Brain microvascular endothelial cell (primary cell): ENCODE data around the gene GOT1.

Experiments used
- DNase-seq: peaks from one replicate; pipeline ENCODE4 v3.0.0-alpha.2; 2020
- H3K27ac ChIP-seq: fragments of 250-450 bp; sonication (Bioruptor Pico); 2 replicates; pipeline ENCODE4 v1.5.1; 2020; ENCODE audit warnings: mild to moderate bottlenecking, moderate library complexity
- H3K27me3 ChIP-seq: fragments of 250-450 bp; sonication (Bioruptor Pico); replicated peaks from 2 replicates; pipeline ENCODE4 v1.5.1; 2020; ENCODE audit warnings: mild to moderate bottlenecking
- H3K36me3 ChIP-seq: fragments of 250-450 bp; sonication (Bioruptor Pico); replicated peaks from 2 replicates; pipeline ENCODE4 v1.5.1; 2020; ENCODE audit warnings: mild to moderate bottlenecking
- H3K4me3 ChIP-seq: 2 replicates; pipeline ENCODE4 v1.5.1; 2011; ENCODE audit warnings: low read depth, mild to moderate bottlenecking, control low read depth, low read length, moderate library complexity
- in situ Hi-C: cut with HindIII; loops from 2 replicates; pipeline ENCODE4 v1.10.0; 2017; ENCODE audit warnings: low sequenced_read_pairs, low pct_ligation_motif_present
- TF ChIP-seq, protein P1 (sequence below): IDR thresholded peaks from 2 replicates; pipeline ENCODE4 v1.5.1; 2011; ENCODE audit warnings: low read depth, mild to moderate bottlenecking, moderate library complexity, low read length, control low read depth, inconsistent platforms; ENCODE audit errors: missing control alignments

The GOT1 gene

DNA sequence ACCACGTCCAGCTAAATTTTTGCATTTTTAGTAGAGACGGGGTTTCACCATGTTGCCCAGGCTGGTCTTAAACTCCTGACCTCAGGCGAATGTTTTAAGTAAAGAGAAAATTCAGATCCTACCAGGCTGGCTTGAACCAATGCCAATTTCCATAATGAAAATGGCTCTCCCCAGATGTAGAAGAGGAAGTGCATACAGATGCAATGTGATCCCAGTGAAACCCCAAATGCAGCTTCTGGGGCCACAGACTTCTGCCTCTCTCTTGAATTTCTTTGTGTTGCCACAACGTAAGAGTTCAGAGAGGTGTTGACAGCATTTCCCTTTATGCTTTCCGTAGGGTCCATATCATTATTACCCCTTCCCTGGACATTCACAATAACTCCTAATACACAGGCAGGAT is 29.6 kb upstream of the GOT1 start:
- in situ Hi-C loops: no loop called here
- Histone ChIP-seq H3K27me3 (no peaks in the 10 kb centered on the region), H3K36me3 (no peaks in the 10 kb centered on the region), H3K4me3 (no peak overlapping the region), H3K27ac (no peak overlapping the region)
- TF ChIP-seq, protein P1, sequence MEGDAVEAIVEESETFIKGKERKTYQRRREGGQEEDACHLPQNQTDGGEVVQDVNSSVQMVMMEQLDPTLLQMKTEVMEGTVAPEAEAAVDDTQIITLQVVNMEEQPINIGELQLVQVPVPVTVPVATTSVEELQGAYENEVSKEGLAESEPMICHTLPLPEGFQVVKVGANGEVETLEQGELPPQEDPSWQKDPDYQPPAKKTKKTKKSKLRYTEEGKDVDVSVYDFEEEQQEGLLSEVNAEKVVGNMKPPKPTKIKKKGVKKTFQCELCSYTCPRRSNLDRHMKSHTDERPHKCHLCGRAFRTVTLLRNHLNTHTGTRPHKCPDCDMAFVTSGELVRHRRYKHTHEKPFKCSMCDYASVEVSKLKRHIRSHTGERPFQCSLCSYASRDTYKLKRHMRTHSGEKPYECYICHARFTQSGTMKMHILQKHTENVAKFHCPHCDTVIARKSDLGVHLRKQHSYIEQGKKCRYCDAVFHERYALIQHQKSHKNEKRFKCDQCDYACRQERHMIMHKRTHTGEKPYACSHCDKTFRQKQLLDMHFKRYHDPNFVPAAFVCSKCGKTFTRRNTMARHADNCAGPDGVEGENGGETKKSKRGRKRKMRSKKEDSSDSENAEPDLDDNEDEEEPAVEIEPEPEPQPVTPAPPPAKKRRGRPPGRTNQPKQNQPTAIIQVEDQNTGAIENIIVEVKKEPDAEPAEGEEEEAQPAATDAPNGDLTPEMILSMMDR: no peak
- DNase-seq: no peak

DNA sequence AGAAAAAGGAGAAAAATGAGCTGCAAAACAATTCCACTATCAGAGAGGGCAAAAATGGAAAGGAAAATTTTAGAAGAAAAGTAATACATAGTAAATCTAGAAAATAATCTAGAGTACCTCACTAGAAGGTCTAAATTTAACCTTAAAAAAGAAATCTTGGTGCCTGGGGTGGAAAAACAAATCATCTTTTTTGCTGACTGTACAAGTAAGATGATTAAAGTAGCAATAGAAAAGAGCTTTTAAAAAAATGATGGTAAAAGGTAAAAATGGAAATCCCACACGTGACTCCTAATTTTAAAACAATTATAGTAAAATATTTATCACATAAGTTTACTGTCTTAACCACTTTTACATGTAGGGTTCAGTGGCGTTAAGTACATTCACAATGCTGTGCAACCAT is 28.8 kb upstream of the GOT1 start:
- no peaks in the 10 kb centered on the region for H3K27me3 ChIP-seq
- TF ChIP-seq, protein P1: no peak
- no peaks in the 10 kb centered on the region for H3K36me3 ChIP-seq
- no peak for DNase-seq
- in situ Hi-C loops: no loop called here
- no peak overlapping the region for H3K4me3 ChIP-seq
- no peak overlapping the region for H3K27ac ChIP-seq

DNA sequence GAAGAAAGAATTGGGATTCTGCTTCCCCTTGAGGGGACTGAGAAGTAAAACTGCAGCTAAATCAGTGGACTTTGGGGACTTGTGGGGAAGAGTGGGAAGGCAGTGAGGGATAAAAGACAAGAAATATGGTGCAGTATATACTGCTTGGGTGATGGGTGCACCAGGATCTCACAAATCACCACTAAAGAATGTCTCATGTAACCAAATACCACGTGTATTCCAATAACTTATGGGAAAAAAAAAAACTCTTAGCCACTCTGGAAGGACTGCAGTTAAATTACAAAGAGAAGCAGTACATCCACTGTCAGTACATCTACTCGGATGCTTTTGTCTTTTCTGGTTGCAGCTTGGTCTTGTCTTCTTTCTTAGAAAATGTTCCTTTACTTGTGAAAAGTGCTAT is 27.4 kb upstream of the GOT1 start:
- Histone ChIP-seq H3K27me3 (peaks cover 8% of the 10 kb centered on the region), H3K4me3 (no peak overlapping the region), H3K27ac (no peak overlapping the region), H3K36me3 (no peaks in the 10 kb centered on the region)
- peak; percentile 19 for DNase-seq
- in situ Hi-C loops: no loop called here
- TF ChIP-seq, protein P1: no peak

DNA sequence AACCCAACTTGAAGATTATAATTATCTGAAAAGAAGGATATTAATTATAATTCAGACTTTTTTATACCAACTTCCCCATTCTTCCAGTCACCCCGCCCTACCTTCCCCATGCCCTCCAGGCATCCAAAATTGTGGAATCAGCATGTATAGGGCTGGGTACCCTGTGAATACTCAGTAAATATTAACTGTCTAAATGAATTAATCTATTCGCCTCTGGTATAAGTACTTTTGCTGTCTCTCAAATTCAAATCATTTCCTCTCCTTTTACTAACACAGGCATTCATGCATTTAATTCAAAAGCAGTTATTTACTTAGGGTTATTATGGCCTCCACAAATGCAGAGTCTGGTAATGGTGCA is 26.5 kb upstream of the GOT1 start:
- TF ChIP-seq, protein P1: no peak

DNA sequence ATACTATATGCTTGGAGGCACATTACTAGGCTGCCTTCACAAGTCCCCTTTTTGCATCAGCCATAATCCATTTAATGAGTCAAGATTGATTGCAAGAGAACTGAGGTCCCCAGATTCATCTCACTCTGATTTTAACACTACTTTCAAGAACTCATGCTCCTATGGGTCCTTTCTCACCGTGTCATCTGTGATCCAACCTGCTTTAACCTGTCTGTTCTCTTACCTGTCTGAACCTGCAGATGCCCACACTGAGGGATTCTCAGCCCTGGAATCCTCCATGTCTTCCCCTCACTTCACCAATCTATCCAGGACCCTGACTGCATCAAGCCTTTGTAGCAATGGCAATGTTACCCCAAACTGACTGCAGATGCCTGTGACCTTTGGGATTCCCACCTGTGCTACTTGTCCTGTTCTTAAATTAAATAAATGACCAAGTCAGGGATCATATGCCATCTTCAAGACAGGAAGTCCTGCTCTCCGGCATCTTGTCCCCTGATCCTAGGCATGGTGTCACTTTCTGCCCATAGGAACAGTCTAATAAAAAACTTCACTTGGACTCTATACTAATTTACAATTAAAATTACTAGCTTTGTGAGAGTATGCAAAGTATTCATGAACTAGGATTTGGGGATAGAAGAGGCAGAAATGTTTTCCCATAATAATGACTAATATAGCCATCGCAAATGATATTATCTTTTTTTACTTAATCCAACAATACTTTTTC is 25.9 kb upstream of the GOT1 start:
- H3K27ac ChIP-seq: no peak overlapping the region
- no peak for DNase-seq
- TF ChIP-seq, protein P1: no peak
- in situ Hi-C loops: no loop called here
- no peaks in the 10 kb centered on the region for H3K36me3 ChIP-seq
- no peak overlapping the region for H3K4me3 ChIP-seq
- H3K27me3 ChIP-seq: peaks cover 19% of the 10 kb centered on the region

More for the DNA sequence above, 26.5 kb upstream of the GOT1 start:
- in situ Hi-C loops: no loop called here
- Histone ChIP-seq H3K27ac (no peak overlapping the region), H3K36me3 (no peaks in the 10 kb centered on the region), H3K27me3 (peaks cover 15% of the 10 kb centered on the region), H3K4me3 (no peak overlapping the region)
- DNase-seq: no peak

DNA sequence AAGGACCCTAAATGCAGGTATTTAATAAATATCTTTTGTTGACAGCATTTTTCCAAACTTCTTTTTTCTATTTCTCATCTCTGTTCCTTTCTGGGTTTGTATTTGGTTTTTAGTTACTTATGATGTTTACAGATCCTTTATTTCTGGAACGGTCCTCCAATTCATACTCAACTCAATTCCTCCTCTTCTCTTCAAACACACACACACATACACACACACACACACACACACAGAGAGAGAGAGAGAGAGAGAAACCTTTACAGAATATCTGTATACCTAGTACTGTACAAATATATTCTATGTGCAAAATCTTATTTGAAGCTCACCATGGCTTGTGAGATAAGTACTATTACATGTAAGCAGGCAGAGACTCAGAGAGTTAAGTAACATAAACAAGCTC is 21.6 kb upstream of the GOT1 start:
- no peak overlapping the region for H3K4me3 ChIP-seq
- H3K36me3 ChIP-seq: no peaks in the 10 kb centered on the region
- DNase-seq: no peak
- H3K27ac ChIP-seq: no peak overlapping the region
- in situ Hi-C loops: no loop called here
- TF ChIP-seq, protein P1: no peak
- H3K27me3 ChIP-seq: peaks cover 57% of the 10 kb centered on the region
